HL-60 (cell line): ENCODE measurements around the gene AOPEP.
A peak's percentile ranks its signal among the peaks of the same experiment; 100 is the strongest.

ENCODE experiments used
- DNase-seq, 2 experiments: peaks; one replicate each; pipeline ENCODE4 v3.0.0-alpha.2; 2010 to 2020; ENCODE audit warnings: low read depth in 1 of 2, low spot score in 1 of 2
- H3K27ac ChIP-seq: fragments of 250-450 bp; sonication (Bioruptor Pico); replicated peaks from 2 replicates; pipeline ENCODE4 v1.5.1; 2020; ENCODE audit warnings: mild to moderate bottlenecking, moderate library complexity
- H3K27me3 ChIP-seq: fragments of 250-450 bp; sonication (Bioruptor Pico); 2 replicates; pipeline ENCODE4 v1.5.1; 2021; ENCODE audit warnings: mild to moderate bottlenecking, moderate library complexity; ENCODE audit not compliant: insufficient read depth, poor library complexity, severe bottlenecking
- H3K4me3 ChIP-seq: replicated peaks from 2 replicates; pipeline ENCODE4 v1.5.1; 2011; ENCODE audit warnings: mild to moderate bottlenecking, control low read depth, low read length; ENCODE audit not compliant: insufficient read depth
- GABPA ChIP-seq: IDR thresholded peaks from 2 replicates; pipeline ENCODE4 v1.6.1; 2012; ENCODE audit warnings: low read depth
- POLR2AphosphoS5 ChIP-seq: IDR thresholded peaks from 2 replicates; pipeline ENCODE4 v1.6.1; 2012; ENCODE audit warnings: low read depth
- REST ChIP-seq: IDR thresholded peaks from 2 replicates; pipeline ENCODE4 v1.6.1; 2012; ENCODE audit warnings: low read depth; ENCODE audit not compliant: insufficient replicate concordance
- SPI1 ChIP-seq: IDR thresholded peaks from 2 replicates; pipeline ENCODE4 v1.6.1; 2012; ENCODE audit warnings: low read depth, mild to moderate bottlenecking, borderline replicate concordance
- TF ChIP-seq, protein P1 (sequence below): IDR thresholded peaks from one replicate; pipeline ENCODE4 v1.5.1; 2011; ENCODE audit warnings: low read length, control low read depth, inconsistent platforms; ENCODE audit not compliant: insufficient read depth

The AOPEP gene

DNA sequence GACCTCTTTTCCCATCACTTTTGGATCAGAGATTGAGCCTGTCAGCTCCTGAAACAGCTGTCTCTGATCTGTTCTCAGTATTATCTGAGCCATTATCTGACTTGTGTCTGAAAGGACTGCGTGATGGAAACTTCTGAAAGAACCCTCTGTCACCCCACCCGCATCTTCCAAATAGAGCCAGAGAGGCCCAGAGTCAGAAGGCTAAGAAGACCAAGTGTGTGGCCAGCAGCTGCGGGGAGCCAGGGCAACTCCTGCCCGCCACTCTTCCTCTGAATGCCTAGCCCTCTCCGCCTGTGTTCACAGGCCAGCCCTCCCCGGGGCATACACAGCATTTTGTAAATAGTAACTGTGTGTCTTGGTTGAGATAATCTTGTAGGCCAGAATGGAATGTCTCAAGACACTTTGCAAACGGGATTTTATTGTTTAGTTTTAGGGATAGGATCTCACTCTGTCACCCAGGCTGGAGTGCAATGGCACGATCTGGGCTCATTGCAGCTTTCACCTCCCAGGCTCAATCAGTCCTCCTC, 92.7 kb downstream of the AOPEP start:
- TF ChIP-seq GABPA (no peak), SPI1 (no peak), REST (no peak), POLR2AphosphoS5 (no peak)
- TF ChIP-seq, protein P1, sequence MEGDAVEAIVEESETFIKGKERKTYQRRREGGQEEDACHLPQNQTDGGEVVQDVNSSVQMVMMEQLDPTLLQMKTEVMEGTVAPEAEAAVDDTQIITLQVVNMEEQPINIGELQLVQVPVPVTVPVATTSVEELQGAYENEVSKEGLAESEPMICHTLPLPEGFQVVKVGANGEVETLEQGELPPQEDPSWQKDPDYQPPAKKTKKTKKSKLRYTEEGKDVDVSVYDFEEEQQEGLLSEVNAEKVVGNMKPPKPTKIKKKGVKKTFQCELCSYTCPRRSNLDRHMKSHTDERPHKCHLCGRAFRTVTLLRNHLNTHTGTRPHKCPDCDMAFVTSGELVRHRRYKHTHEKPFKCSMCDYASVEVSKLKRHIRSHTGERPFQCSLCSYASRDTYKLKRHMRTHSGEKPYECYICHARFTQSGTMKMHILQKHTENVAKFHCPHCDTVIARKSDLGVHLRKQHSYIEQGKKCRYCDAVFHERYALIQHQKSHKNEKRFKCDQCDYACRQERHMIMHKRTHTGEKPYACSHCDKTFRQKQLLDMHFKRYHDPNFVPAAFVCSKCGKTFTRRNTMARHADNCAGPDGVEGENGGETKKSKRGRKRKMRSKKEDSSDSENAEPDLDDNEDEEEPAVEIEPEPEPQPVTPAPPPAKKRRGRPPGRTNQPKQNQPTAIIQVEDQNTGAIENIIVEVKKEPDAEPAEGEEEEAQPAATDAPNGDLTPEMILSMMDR: no peak
- H3K4me3 ChIP-seq: no peak overlapping the region
- H3K27me3 ChIP-seq: no peaks in the 10 kb centered on the region
- no peak for DNase-seq
- no peak overlapping the region for H3K27ac ChIP-seq

DNA sequence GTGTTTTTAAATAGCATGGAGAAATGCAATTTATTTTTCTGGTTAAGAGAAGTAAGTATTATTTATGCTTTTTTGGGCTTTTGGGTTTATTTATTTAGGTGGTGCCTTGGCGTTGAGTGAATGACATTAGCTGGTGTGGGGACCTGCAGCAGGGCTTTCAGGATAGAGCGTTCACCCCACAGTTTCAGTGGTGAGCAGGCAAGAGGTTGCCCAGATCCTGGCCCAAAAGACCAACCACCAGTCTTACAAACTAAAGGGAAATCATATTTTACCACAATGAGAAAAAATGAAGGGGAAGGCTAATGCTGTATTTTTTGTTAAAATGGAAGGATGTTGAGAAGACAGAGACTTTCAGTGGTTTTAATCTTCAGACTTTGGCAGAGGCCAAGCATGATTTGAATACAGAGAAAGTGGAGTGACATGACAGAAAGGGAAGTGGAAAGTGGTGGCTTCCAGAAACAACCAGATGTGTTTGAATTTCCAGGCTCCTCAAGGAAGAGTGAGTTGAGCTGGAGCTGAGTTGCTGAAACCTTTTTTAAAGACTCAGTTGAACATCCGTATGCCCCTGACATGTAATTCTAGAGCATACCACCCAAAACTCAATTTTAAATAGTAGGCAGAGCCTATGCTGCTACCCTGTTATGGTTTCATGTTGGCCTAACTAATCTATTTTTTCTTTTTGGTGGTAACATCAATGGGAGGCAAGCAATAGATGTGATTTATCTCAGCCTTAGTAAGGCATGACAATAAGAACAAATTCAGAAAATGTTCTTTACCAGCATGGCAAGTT, 94.8 kb downstream of the AOPEP start:
- Histone ChIP-seq H3K27me3 (no peaks in the 10 kb centered on the region), H3K27ac (no peak overlapping the region), H3K4me3 (no peak overlapping the region)
- TF ChIP-seq, protein P1: no peak
- TF ChIP-seq REST (no peak), SPI1 (peak; percentile 64; the same call in 1 of the 2 replicates), GABPA (no peak), POLR2AphosphoS5 (no peak)
- peak in 1 of 2 experiments; percentile 4 for DNase-seq

- TF ChIP-seq SPI1 (no peak), REST (no peak), GABPA (no peak), POLR2AphosphoS5 (no peak)
- TF ChIP-seq, protein P1: no peak
- no peaks in the 10 kb centered on the region for H3K27me3 ChIP-seq
- no peak overlapping the region for H3K27ac ChIP-seq
- DNase-seq: no peak
- no peak overlapping the region for H3K4me3 ChIP-seq
These were observed 95.8 kb downstream of the AOPEP start for GRCh38 chr9:94822273-94822672.
